PC-9 (cell line): ENCODE results near the gene PCNT.

ENCODE experiments used
- CTCF ChIP-seq: fragments of 200-600 bp; sonication (generic); conservative IDR thresholded peaks from 2 replicates; pipeline ENCODE4 v1.6.1; 2017; ENCODE audit warnings: mixed run types, antibody characterized with exemption, mild to moderate bottlenecking, moderate library complexity
- EZH2 ChIP-seq: fragments of 200-600 bp; sonication (generic); IDR thresholded peaks from 2 replicates; pipeline ENCODE4 v1.8.0; 2017; ENCODE audit warnings: antibody characterized with exemption, low read depth

GRCh38 chr21:46304437-46304836, 19.5 kb upstream of the PCNT start:
- TF ChIP-seq CTCF (no peak), EZH2 (no peak)
